HepG2 (cell line): ENCODE data around the gene PAPOLA.

Source experiments
- ARNT ChIP-seq: fragments of 450-650 bp; IDR thresholded peaks from 2 replicates; pipeline ENCODE4 v1.6.1; 2017
- CBFB ChIP-seq: sonication (generic); formaldehyde crosslinking; IDR thresholded peaks from 2 replicates; pipeline ENCODE4 v1.4.0; 2020; ENCODE audit warnings: missing genetic modification reagents
- DPF2 ChIP-seq: sonication (generic); formaldehyde crosslinking; IDR thresholded peaks from 2 replicates; pipeline ENCODE4 v1.4.0; 2020; ENCODE audit warnings: mild to moderate bottlenecking, low read depth, missing genetic modification reagents, borderline replicate concordance
- GFI1 ChIP-seq: sonication (generic); formaldehyde crosslinking; IDR thresholded peaks from 2 replicates; pipeline ENCODE4 v1.5.0; 2020; ENCODE audit warnings: missing genetic modification reagents, mild to moderate bottlenecking, borderline replicate concordance
- SMC3 ChIP-seq: IDR thresholded peaks from 2 replicates; pipeline ENCODE4 v1.6.1; 2011; ENCODE audit warnings: low read length, improper control_type of control experiment
- SP2 ChIP-seq: sonication (generic); formaldehyde crosslinking; IDR thresholded peaks from 2 replicates; pipeline ENCODE4 v1.5.1; 2020; ENCODE audit warnings: mild to moderate bottlenecking, missing genetic modification reagents
- SP5 ChIP-seq: IDR thresholded peaks from 2 replicates; pipeline ENCODE4 v1.6.1; 2016; ENCODE audit warnings: low read depth, borderline replicate concordance
- TF ChIP-seq, protein P1 (sequence below): sonication (generic); formaldehyde crosslinking; IDR thresholded peaks from 2 replicates; pipeline ENCODE4 v1.4.0; 2020; ENCODE audit warnings: mild to moderate bottlenecking, missing genetic modification reagents
- TF ChIP-seq, protein P2 (sequence below): IDR thresholded peaks from 2 replicates; pipeline ENCODE4 v1.6.1; 2012; ENCODE audit warnings: low read length, improper control_type of control experiment
- TF ChIP-seq, protein P3 (sequence below): sonication (generic); formaldehyde crosslinking; IDR thresholded peaks from 2 replicates; pipeline ENCODE4 v1.5.0; 2020; ENCODE audit warnings: missing genetic modification reagents

GRCh38 chr14:96515731-96516130 lies 13.5 kb downstream of the PAPOLA start:
- no peak for TF ChIP-seq SP2 (CRISPR knock-in tag)
- TF ChIP-seq CBFB (CRISPR knock-in tag) = no peak
- no peak for TF ChIP-seq DPF2 (CRISPR knock-in tag)
- no peak for TF ChIP-seq SP5
- TF ChIP-seq ARNT = no peak
- TF ChIP-seq, protein P1, sequence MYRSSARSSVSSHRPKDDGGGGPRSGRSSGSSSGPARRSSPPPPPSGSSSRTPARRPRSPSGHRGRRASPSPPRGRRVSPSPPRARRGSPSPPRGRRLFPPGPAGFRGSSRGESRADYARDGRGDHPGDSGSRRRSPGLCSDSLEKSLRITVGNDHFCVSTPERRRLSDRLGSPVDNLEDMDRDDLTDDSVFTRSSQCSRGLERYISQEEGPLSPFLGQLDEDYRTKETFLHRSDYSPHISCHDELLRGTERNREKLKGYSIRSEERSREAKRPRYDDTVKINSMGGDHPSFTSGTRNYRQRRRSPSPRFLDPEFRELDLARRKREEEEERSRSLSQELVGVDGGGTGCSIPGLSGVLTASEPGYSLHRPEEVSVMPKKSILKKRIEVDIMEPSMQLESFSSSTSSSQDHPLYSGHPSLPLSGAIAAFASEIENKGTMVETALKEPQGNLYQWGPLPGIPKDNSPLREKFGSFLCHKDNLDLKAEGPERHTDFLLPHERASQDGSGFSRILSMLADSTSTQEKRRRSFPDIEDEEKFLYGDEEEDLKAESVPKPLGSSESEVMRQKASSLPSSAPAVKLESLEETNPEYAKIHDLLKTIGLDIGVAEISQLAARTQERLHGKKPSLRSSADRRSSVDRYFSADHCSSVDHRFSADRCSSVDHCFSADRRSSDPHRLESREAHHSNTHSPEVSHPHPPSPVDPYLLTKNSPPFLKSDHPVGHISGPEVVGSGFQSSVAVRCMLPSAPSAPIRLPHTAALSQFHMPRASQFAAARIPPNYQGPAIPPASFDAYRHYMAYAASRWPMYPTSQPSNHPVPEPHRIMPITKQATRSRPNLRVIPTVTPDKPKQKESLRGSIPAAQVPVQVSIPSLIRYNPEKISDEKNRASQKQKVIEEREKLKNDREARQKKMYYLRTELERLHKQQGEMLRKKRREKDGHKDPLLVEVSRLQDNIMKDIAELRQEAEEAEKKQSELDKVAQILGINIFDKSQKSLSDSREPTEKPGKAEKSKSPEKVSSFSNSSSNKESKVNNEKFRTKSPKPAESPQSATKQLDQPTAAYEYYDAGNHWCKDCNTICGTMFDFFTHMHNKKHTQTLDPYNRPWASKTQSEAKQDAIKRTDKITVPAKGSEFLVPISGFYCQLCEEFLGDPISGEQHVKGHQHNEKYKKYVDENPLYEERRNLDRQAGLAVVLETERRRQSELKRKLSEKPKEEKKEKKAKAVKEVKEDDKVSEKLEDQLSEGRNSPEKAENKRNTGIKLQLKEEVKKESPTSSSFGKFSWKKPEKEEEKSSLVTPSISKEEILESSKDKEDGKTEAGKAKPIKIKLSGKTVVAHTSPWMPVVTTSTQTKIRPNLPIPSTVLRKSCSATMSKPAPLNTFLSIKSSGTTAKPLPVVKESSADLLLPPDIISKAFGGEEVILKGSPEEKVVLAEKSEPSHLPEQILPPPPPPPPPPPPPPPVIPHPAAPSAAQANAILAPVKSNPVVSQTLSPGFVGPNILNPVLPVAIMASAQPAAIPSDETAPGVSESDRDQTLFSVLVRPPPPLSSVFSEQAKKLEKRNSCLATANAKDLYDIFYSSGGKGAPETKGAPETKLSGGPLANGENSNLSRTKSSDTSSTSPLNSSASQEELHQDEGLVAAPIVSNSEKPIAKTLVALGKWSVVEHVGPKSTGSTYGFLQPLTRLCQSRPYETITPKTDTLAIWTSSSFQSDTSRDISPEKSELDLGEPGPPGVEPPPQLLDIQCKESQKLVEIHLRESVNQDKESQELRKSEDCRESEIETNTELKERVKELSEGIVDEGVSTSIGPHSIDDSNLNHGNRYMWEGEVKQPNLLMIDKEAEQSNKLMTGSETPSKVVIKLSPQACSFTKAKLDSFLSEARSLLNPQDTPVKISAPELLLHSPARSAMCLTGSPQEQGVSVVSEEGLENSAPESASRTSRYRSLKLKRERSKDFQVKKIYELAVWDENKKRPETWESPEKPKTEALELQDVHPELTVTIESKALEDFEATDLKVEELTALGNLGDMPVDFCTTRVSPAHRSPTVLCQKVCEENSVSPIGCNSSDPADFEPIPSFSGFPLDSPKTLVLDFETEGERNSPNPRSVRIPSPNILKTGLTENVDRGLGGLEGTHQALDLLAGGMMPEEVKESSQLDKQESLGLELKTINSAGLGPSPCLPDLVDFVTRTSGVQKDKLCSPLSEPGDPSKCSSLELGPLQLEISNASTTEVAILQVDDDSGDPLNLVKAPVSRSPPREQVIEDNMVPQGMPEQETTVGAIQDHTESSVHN = no peak
- TF ChIP-seq SMC3 = no peak
- TF ChIP-seq, protein P2, sequence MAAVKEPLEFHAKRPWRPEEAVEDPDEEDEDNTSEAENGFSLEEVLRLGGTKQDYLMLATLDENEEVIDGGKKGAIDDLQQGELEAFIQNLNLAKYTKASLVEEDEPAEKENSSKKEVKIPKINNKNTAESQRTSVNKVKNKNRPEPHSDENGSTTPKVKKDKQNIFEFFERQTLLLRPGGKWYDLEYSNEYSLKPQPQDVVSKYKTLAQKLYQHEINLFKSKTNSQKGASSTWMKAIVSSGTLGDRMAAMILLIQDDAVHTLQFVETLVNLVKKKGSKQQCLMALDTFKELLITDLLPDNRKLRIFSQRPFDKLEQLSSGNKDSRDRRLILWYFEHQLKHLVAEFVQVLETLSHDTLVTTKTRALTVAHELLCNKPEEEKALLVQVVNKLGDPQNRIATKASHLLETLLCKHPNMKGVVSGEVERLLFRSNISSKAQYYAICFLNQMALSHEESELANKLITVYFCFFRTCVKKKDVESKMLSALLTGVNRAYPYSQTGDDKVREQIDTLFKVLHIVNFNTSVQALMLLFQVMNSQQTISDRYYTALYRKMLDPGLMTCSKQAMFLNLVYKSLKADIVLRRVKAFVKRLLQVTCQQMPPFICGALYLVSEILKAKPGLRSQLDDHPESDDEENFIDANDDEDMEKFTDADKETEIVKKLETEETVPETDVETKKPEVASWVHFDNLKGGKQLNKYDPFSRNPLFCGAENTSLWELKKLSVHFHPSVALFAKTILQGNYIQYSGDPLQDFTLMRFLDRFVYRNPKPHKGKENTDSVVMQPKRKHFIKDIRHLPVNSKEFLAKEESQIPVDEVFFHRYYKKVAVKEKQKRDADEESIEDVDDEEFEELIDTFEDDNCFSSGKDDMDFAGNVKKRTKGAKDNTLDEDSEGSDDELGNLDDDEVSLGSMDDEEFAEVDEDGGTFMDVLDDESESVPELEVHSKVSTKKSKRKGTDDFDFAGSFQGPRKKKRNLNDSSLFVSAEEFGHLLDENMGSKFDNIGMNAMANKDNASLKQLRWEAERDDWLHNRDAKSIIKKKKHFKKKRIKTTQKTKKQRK = no peak
- TF ChIP-seq, protein P3, sequence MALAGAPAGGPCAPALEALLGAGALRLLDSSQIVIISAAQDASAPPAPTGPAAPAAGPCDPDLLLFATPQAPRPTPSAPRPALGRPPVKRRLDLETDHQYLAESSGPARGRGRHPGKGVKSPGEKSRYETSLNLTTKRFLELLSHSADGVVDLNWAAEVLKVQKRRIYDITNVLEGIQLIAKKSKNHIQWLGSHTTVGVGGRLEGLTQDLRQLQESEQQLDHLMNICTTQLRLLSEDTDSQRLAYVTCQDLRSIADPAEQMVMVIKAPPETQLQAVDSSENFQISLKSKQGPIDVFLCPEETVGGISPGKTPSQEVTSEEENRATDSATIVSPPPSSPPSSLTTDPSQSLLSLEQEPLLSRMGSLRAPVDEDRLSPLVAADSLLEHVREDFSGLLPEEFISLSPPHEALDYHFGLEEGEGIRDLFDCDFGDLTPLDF = no peak
- TF ChIP-seq GFI1 (CRISPR knock-in tag) = no peak
